Muscle of back (tissue), 13 donors: ENCODE data around the gene LCE2B. TPM values are rescaled to one million over a fixed set of nuclear protein-coding genes. Genes with fewer than 3 reads are reported as not detected.
"Not testable (repeated sequence)": the region's sequence is repeated elsewhere in the genome, so short reads cannot be mapped to it uniquely, and the experiment has no call there.

Source experiments
- DNase-seq, 3 donors: peaks; one replicate each; pipeline versions ENCODE4 v3.0.0 to v3.0.0-alpha.2; 2013
- long read RNA-seq, 9 donors: transcript quantifications; one replicate each; lab custom pipeline, GENCODE V29; 2026
- polyA plus RNA-seq, 10 donors: library from polyadenylated mRNA; unstranded; fragments of 120-200 nt; gene quantifications; one replicate each; pipeline ENCODE4 v1.2.1, GENCODE V29; 2013; ENCODE audit not compliant: insufficient read length in 10 of 10

The LCE2B gene, protein sequence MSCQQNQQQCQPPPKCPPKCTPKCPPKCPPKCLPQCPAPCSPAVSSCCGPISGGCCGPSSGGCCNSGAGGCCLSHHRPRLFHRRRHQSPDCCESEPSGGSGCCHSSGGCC
- polyA plus RNA-seq, result not detected
- long read RNA-seq, donor 1, result 0 reads
- long read RNA-seq, donor 2, result 0 reads
- long read RNA-seq, donor 3, result 0 reads
- long read RNA-seq, donor 4, result 0 reads
- long read RNA-seq, donor 5, result 0 reads
- long read RNA-seq, donor 6, result 0 reads
- long read RNA-seq, donor 7, result 0 reads
- long read RNA-seq, donor 8, result 0 reads
- long read RNA-seq, donor 9, result 0 reads

DNA sequence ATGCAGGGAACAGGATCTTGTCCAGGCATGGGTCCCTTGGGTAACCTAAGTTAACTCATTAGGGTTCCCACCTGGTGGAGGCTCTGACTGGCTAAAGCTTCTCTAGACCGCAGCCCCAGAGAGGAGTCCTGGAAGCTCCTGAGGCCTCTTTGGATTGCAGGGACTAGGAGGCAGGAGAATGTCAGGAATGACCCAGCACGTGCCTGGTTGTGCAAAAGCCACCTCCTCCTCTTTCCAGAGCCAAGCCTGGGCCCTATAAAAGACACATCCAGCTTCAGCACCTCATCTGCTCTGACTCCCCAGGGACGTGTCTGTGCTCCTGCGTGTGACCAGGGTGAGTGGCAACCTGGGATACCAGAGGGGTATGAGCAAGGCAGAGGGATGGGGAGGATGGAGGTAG is at the start of gene LCE2B:
TSS of gene LCE2B (plus strand) at position 301 of the 400 bp plus-strand sequence. CDS start 721 bp downstream, outside the sequence.
- not testable (repeated sequence) for DNase-seq

DNA sequence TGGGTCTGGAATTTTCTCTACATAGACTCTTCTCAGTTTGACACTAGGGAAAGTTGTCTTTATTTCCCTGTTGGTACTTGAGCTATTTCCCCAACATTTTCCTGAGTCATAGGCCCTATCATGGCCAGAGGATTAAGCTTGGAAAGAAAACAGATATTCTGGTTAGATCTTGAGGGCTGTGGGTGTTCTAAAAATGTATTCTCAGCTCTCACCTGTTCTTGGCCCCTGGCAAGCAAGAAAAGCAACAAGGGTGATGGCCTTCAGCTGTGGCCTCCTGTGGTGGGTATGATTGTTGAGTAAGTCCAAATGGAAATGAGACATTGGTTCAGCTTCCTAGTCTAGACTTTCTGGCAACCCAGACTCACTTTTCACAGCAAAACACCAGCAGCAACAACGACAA is 45.6 kb upstream of the LCE2B start:
- no peak for DNase-seq

DNA sequence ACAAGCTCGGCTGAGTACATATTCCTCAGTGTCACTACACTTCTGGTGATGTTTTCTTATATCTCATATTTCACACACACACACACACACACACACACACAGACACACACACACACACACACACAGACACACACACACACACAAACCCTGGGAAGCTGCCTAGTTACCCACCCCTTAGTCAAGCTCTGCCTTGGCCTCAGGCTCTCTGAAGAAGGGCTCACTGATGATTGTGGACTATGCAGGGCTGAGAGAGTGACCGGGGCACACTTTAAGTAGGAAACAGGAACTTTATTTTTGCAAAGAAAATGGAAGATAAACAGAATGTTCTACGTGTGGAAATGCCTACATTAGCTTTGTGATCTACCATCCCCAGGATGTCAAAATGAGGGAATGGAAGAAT is 42.0 kb upstream of the LCE2B start:
- DNase-seq, result no peak

DNA sequence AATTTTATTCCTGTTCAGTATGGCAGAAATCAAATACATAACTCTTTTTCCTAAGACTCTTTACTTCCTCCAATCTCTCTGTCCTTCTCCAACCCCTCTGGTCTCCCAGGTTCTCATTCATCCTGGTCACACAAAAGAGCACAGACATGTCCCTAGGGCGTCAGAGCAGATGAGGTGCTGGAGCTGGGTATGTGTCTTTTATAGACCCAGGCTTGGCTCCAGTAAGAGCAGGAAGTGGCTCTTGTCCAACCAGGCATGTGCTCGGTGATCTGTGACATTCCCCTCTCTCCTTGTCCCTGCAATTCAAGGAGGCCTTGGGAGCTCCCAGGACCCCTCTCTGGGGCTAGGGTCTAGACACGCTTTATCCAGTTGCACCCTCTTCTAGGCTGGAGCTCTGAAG is 40.8 kb upstream of the LCE2B start:
- no peak for DNase-seq

DNA sequence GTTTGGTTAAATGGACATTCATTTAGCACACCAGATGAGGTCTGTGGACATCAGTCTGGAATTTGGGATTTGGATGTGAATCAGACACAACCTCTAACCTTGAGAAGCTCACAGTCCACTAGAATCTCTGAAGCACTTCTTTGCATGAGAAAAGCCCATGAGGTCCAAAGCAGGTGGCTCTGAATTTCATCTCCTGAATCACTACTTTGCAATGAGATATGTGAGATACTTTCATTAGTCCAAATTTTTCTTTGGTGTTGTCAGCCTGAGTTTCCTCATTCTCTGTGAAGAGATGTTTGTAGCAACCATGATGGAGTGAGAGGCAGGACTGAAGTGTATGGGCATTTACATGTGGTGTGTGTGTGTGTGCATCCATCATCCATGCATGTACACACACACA is 39.3 kb upstream of the LCE2B start:
- no peak for DNase-seq

DNA sequence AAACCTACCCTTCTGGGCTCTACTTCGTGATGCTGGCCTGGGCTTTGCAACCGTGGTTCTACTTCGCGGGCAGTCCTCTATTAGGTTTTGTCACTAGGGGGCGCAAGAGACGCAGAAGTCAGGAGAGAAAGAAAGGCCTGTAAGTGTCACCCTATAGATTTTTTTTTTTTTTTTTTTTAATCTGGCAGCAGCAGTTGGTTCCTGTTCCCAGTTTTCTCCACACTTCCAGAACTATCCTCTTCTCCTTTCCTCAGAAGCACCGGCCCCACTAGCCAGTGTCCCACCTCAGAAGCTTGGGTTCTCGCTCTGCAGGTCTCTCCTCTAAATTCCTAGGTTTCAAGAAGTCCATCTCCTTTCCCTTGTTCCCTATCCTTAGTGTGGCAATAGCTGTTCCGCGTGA is 31.8 kb upstream of the LCE2B start:
- peak; percentile 28 to 40 (median 37) for DNase-seq

DNA sequence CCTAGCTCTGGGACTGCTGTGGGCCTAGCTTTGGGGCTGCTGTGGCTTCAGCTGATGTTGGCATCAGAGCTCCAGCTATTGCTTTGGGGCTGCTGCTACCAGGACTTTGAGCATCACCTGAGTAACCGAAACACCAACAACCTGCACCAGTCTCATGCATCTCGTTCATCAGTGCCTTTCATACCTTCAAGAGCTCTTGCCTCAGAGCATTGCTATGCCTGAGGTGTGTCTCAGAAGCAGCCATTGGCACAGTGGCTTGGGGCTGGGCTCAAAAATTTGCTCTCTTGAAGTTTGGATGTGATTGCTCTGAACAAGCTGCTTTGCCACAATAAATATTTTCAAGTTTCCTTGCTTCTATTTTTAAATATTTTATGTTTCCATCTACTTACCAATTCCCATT is 29.5 kb upstream of the LCE2B start:
- DNase-seq, result no peak

DNA sequence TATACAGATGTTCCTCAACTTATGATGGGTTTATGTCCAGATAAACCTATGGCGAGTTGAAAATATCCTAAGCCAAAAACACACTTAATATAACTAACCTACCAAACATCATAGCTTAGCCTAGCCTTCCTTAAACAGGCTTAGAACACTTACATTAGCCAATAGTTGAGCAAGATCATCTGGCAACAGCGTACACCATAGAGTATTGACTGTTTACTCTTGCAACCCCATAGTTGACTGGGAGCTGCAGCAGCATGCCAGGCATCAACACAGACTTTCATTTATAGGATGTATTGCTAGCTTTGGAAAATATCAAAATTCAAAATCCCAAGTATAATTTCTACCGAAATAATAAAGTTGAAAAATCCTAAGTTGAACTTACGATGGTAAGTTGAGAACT is 28.2 kb upstream of the LCE2B start:
- no peak for DNase-seq

DNA sequence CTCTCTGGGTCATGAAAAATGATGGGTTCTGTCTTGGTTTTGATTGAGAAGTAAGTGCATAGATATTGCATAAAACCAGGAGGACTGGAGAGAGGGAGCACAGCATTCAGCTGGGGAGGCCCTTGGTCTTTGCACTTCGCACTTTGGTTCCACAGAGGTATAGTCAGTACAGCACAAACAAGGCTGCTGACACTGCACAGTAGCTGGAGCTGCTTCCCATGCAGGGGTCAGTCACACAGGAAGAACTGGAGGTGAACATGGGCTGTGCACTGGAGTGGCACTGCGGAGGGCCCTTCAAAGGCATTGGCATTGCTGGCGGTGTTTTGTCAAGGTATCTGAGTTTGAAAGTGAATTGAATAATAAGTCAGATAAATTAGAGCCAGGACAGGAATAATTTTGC is 27.3 kb upstream of the LCE2B start:
- no peak for DNase-seq

DNA sequence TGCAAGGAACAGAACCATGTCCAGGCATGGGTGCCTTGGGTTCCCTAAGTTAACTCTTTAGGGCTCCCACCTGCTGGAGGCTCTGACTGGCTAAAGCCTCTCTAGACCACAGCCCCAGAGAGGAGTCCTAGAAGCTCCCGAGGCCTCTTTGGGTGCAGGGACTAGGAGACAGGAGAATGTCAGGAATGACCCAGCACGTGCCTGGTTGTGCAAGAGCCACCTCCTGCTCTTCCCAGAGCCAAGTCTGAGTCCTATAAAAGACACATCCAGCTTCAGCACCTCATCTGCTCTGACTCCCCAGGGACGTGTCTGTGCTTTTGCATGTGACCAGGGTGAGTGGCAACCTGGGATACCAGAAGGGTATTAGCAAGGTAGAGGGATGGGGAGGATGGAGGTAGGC is 22.8 kb upstream of the LCE2B start, which contains the start of gene LCE2D:
TSS of gene LCE2D (plus strand) at position 283 of the 400 bp plus-strand sequence. CDS start 726 bp downstream, outside the sequence.
- no peak for DNase-seq

DNA sequence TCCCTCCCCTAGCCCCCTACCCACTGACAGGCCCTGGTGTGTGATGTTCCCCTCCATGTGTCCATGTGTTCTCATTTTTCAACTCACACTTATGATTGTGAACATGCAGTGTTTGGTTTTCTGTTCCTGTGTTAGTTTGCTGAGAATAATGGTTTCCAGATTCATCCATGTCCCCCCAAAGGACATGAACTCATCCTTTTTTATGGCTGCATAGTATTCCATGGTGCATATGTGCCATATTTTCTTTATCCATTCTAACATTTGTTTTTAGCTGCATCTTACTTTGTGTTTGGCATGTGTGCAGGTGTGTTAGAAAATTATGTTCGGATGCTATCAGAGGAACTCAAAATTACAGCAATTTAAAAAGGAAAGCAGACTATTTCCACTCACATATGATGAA is 19.8 kb upstream of the LCE2B start:
- not testable (repeated sequence) for DNase-seq

DNA sequence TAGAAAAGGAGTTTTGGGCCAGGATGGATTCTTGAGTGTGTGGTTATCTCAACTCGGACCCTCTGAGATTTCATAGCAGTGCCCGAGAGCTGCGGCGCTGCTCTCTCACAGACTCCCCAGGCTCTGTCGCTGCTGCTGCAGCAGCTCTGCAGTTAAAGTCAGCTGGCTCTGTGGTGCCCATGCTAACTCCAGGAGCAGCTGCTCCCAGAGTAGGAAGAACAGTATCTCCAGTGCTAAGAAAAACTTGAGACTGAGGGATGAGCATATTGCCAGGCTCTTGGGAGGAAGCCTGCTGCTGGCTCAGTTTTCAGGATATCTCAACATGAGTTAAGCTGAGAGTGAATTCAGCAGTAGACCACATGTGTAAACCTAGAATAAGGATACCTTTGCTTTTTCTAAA is 18.3 kb upstream of the LCE2B start:
- no peak for DNase-seq

DNA sequence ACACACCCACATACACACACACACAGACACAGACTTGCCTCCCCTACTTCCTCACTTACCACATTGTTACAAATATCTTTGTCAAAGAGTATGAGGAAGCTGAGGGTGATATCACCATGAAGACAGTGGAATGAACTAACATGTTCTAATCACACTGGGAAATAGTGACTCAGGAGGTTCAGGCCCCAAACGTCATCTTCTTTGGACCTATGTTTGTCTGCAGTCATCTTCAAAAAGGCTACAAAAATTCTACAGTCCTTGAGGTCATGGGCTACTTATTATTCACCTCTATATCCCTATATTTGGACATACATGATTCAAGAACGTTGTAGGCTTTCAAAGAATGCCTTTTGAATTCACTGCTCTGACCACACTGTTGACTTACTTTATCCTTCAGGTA is 12.9 kb upstream of the LCE2B start:
- no peak for DNase-seq

DNA sequence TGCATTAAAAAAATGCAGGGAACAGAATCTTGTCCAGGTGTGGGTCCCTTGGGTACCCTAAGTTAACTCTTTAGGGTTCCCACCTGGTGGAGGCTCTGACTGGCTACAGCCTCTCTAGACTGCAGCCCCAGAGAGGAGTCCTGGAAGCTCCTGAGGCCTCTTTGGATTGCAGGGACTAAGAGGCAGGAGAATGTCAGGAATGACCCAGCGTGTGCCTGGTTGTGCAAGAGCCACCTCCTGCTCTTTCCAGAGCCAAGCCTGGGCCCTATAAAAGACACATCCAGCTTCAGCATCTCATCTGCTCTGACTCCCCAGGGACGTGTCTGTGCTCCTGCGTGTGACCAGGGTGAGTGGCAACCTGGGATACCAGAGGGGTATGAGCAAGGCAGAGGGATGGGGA is 10.9 kb upstream of the LCE2B start, which contains the start of gene LCE2C:
TSS of gene LCE2C (plus strand) at position 297 of the 400 bp plus-strand sequence. CDS start 737 bp downstream, outside the sequence.
- not testable (repeated sequence) for DNase-seq

DNA sequence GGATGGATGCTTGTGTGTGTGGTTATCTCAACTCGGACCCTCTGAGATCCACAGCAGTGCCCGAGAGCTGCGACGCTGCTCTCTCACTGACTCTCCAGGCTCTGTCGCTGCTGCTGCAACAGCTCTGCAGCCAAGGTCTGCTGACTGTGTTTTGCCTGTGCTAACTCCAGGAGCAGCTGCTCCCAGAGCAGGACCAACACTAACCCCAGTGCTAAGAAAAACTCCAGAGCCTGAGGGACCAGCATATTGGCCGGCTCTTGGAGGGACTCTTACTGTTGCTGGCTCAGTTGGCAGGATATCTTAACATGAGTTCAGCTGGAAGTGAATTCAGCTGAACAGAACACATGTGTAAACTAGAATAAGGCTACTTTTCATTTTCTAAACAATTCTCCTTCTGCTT is 6.5 kb upstream of the LCE2B start:
- DNase-seq, result peak; percentile 3 to 22 (median 20)

DNA sequence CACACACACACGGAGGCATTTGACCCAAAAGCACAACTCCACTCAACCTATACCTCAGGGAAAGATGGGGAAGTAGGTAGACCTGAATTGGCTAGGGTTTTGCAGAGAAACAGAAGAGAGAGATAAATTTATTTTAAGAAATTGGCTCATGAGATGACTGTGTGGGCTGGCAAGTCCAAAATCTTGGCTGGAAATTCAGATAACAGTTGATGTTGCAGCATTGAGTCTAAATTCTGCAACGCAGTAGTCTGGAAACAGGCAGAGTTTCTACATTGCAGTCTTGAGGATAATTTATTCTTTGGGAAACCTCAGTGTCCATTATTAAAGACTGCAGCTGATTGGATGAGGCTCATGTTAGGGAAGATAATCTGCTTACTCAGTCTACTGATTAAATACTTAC is 4.3 kb upstream of the LCE2B start:
- DNase-seq, result no peak

DNA sequence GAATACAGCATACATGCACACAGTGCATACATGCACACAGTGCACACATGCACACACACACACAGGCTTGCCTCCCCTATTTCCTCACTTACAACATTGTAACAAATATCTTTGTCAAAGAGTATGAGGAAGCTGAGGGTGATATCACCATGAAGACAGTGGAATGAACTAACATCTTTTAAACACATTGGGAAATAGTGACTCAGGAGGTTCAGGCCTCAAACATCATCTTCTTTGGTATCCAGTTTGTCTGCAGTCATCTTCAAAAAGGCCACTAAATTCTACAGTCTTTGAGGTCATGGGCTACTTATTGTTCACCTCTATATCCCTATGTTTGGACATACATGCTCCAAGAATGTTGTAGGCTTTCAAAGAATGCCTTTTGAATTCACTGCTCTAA is 2.1 kb upstream of the LCE2B start:
- DNase-seq, result no peak

DNA sequence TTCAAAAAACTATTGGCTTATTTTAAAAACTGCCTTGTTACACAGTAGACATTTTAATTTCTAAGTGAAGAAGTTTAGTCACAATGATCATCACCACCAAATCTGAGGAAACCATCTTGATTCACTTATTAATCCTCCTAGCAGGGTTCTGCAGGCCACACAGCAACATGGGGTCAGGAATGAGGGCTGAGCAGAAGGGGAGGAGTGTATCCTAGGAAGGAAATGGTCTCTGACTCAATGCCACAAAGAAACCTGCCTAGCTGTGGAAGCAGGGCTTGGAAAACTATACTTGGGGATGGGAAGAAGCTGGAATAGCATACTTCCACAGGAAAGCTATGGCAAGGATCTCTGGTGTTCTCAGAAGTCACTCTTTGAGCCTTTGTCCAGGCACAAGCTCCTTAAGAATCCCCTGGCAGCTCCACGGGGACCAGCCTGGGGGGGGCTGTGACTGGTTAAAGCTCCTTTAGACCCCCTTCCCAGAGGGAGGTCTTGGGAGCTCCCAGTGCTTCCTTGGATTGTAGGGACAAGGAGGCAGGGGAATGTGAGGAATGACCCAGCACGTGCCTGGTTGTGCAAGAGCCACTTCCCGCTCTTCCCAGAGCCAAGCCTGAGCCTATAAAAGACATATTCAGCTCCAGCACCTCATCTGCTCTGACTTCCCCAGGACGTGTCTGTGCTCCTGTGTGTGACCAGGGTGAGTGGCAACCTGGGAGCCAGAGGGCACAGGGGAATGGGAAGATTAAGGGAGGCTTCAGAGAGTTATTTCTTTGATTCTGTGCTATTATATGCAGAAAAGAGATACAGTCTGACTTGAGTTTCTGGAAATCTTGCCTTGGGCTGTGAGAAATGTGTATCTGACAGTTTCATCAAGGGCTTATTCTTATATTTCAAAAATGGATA is 12.0 kb downstream of the LCE2B start, which contains the start of gene LCE2A:
TSS of gene LCE2A (plus strand) at position 645 of the 900 bp plus-strand sequence. CDS start 557 bp downstream, outside the sequence.
- no peak for DNase-seq

DNA sequence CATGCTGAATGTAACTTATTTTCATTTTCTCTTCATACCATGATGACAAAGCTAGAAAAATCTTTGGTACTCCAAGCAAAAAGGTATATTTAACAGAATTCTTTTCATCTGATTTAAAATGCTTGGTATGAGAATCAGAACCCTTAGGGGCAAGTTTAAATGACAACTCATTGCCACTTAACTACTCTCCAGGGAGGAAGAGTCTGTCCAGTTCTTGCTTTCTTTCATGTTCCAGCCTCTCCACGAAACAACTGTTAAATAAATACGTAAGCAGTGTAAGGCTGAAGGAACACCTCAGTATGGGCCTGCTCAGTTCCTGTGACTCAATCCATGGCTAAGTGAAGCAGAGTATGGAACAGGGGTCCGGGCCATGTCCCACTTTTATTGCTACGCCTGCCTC is 13.8 kb downstream of the LCE2B start:
- DNase-seq, result no peak

DNA sequence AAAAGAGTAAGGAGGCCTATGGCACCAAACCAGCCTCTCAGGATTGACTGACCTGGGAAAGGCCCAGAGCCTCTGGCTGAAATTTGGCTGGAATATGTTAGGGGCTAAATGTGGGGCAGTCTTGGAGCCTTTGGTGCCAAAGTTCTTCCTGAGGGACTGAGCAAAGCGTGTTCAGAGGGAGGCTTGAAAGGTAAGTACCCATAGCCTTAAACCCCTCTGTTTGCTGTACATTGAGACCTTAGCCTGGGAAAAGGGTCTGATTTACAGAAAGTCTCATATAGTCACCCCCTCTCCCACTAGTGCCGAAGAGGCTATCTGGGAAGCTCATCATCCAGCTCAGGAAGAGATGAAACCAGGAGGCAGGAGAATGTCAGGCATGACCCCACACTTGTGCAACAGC is 21.9 kb downstream of the LCE2B start, which contains the start of gene LCE4A:
TSS of gene LCE4A (plus strand) at position 301 of the 400 bp plus-strand sequence. CDS start 916 bp downstream, outside the sequence.
- no peak for DNase-seq

DNA sequence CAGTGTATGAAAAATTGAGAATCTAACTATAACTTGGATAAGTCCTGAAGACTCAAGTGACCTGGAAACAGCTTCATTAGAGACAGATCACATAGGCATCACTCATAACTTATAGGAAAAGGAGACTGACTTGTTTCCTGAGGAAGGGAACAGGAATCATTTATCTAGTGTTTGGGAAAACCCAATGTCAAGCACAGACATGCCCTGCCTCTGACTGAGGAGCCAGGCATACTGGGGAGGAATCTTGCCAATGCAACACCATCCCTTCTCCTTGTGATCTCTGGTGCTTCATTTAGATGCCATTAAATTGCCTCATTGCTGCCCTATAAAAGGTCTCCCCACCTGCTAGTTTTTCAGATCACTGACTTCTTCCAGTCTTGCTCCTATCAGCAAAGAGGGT is 32.3 kb downstream of the LCE2B start:
- no peak for DNase-seq

DNA sequence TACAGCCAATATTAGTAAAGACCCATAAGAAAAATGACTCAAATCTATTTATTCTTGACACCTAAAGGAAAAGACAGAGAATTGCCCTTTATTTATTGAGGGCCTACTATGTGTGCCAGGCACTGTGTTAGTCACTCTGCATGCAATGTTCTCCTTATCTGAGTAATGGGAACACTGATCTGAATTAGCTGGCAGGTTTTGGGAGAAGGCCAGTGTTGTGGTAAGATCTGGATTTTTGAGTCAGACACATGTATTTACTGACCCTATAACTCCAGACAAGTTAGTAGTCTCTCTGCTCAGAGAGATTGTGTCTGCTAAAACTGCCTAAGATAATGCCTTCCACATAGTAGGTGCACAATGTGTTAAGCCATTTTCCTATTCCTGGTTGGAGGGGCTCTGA is 39.3 kb downstream of the LCE2B start:
- DNase-seq, result no peak

DNA sequence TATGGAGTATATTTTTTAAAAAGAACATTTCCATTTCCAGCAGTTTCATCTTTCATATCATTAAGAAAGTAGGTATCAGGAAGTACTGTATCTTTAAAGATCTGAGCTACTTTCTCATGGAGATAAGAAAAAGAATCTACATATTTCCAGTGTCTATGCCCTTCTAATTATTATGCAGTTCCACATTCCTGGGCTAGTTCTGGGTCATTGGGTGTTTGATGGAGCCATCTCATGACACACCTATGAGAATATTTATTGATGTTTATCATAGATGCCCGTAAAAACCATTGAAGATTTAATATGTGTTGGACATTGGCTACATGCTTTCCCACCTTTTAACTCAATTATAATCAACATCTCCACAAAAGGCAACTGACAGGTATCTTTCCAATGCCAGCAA is 43.1 kb downstream of the LCE2B start:
- DNase-seq, result no peak
